ENCODE data around the gene CKAP2L.
"Not testable (repeated sequence)": the region's sequence is repeated elsewhere in the genome, so short reads cannot be mapped to it uniquely, and the experiment has no call there.

Gene CKAP2L

GRCh38 chr2:112725545-112726457 lies 38.6 kb downstream of the CKAP2L start:
- no peak for DNase-seq

DNA sequence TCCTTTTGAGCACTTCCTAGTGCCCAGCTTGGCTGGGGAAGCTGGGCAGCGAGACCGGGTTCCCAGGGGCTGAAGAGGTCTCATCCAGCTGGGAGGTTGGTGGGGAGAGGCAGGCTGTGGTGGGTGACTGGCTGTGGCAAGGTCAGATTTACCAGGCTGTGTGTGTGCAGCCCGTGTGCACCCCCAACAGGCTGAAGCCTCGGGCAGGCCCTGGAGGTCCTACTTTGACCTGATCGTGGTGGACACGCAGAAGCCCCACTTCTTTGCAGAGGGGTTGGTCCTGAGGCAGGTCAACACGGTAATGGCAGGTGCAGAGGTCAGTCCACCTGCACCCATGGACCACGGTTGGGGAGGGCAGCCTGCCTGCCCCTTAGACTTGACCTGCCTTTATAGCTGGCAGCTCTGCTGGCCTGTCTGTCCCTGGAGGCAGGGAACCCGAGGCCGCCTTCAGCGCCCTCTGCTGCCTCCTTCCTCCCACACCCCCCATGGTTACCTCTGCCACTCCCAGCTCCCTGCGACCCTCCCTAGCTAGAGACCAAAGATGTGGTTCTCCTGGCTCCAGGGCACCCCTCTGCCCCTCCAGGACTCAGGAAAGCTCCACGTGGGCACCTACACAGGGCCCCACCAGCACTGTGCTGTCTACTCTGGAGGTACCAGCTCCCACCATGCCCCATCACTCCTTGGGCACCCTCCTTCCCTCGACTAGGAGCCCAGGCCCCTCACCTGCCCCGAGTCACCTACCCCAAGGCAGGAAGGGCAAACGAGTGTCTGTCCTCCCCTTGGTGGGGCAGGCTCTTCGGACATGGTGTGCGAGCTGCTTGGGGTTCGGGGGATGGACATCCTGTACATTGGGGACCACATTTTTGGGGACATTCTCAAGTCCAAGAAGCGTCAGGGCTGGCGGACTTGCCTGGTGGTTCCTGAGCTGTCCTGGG lies 39.6 kb downstream of the CKAP2L start:
- peak in 1 of 5 experiments; percentile 46 for DNase-seq

DNA sequence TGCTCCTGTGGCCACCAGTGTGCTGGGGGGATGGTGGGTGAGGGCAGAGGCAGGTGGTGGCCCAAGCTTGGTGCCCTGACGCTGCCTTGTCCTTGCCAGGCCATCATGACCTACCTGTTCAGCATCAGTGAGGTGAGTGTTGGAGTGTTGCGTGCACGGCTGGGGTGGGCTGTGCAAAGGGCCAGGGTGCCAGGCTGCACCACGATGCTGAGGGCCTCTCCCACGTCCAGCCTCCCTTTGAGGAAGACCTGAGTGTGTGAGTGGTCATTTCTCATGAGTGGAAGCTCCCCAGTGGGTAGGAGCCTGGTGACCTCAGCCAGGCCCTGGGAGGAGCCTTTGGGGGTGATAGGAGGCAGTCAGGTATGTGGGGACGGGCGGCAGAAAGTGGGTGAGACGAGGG lies 40.4 kb downstream of the CKAP2L start:
- DNase-seq, result no peak

DNA sequence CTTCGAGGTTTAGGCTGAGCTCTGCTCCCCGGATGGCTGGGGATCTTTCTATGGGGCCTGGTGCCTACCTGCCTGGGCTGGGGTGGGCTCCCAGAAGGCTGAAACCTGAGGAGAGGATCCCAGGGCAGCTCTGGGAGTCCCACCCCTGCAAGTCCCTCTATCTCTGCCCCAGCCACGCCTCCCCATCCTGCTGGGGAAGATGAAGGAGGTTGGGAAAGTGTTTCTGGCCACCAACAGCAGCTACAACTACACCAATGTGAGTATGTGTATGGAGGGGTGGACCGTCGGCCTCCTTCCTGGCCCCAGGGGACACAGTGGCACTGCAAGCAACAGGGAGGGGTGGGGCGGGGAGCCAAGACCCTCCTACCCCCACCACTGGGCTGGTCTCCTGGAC lies 40.9 kb downstream of the CKAP2L start:
- DNase-seq, result no peak

- DNase-seq, result no peak
Observed at GRCh38 chr2:112722816-112723546, 41.4 kb downstream of the CKAP2L start.

DNA sequence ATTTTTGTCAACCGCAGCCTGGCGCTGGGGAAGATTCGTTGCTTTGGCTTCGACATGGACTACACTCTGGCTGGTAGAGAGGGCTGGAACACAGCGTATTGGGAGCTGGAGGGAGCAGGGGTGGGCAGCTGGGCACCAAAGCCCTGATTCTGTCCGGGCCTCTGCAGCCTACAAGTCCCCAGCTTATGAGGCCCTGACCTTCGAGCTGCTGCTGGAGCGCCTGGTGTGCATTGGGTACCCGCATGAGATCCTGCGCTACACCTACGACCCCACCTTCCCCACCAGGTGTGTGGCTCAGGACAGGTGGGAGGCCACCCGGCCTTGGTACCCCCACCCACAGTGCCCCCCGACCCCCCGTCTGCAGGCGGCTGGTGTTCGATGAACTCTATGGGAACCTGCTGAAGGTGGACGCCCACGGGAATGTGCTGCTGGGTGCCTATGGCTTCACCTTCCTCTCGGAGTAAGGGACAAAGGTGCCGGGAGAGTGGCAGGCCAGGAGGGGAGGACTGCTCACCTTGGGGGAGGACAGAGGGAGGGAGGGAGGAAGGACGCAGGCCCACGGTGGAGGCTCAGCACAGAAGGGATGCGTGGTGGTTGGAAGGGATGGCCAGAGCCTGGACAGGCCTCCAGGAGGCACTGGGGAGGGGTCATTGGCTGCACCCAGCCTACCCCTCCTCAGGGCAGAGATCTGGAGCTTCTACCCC lies 42.4 kb downstream of the CKAP2L start:
- DNase-seq, result no peak

DNA sequence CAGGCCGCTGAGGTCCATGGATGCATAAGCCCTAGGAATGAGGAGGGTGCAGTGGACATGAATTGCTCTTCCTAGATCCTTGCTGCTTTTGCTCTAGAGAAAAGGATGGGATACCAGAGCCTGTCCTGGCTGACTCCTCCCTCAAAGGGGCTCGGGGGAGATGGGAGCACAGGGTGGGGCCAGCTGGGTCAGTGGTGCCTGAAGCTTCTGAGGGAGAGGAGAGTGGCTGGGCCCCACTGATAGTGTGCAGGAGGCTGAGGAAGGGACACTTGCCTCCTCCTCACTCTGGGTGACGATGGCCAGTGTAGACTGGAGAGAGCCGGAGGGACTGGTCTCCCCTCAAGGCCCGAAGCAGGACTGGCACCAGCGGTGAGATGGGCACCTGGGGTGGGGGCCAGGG lies 43.6 kb downstream of the CKAP2L start, which contains the start of gene NT5DC4:
NT5DC4 (plus strand) TSS at position 236 of the 400 bp plus-strand sequence; CDS start at position 296, 60 bp downstream.
- no peak for DNase-seq

DNA sequence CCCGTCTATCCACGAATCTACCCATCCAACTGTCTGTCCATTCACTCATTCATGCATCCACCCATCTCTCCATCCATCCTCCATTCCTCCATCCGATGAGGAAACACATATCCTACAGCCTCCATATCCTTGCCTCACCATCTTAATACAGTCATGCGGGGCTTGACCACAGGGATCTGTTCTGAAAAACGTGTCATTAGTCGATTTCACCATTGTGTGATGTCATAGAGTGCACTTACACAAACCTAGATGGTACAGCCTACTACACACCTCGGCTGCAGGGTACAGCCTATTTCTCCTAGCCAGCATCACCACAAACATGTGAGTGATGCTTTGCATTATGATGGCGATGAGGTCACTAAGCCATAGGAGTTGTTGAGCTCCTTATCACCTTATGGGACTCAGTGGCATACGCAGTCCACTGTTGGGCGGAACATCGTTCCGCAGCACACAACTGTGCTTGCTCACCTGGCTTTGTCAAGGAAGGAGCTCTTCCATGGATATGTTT lies 45.5 kb downstream of the CKAP2L start:
- DNase-seq, result peak in 1 of 5 experiments; percentile 26

DNA sequence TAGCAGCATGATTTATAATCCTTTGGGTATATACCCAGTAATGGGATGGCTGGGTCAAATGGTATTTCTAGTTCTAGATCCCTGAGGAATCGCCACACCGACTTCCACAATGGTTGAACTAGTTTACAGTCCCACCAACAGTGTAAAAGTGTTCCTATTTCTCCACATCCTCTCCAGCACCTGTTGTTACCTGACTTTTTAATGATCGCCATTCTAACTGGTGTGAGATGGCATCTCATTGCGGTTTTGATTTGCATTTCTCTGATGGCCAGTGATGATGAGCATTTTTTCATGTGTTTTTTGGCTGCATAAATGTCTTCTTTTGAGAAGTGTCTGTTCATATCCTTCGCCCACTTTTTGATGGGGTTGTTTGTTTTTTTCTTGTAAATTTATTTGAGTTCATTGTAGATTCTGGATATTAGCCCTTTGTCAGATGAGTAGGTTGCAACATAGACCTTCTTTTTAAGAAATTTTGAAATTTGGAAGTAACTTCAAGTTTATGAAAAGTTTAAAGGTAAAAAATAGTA lies 47.5 kb downstream of the CKAP2L start:
- not testable (repeated sequence) for DNase-seq

GRCh38 chr2:112716094-112716493 lies 48.3 kb downstream of the CKAP2L start:
- not testable (repeated sequence) for DNase-seq

DNA sequence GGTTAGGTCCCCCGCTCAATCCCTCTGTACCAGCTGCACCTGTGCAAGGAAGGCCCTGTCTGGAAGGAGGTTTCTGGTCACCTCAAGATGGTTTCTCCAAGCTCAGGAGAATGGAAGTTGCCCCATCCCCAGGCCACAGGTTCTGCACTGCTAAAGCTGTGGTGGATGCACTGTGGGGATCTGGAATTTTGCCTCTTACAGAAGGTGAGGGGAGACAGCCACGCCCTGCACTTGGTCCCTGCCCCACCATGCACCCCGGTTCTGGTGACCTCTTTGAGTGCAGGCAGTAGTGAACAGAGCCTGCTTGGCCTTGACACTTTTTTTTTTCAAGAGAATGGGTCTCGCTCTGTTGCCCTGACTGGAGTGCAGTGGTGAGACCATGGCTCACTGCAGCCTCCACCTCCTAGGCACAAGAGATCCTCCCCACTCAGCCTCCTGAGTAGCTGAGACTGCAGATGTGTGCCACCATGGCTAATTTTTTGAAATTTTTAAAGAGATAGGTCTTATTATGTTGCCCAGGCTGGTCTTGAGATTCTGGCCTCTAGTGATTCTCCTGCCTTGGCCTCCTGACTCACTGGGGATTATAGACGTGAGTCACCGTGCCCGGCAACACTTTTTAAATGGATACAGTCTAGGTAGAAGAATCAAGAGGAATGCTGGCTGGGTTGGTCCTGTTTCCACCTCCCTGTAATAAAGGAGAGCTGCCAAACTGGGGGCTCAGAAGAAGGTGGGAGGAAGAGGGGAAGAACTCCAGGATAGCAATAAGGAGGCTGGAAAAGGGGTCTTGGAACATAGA lies 49.4 kb downstream of the CKAP2L start:
- no peak for DNase-seq

- DNase-seq, result no peak
Observed at GRCh38 chr2:112714331-112714730, 50.1 kb downstream of the CKAP2L start.

GRCh38 chr2:112713926-112714325 lies 50.5 kb downstream of the CKAP2L start:
- no peak for DNase-seq

GRCh38 chr2:112713585-112713925 lies 50.9 kb downstream of the CKAP2L start:
- DNase-seq, result no peak

GRCh38 chr2:112712903-112713584 lies 51.4 kb downstream of the CKAP2L start:
- DNase-seq, result peak in 2 of 5 experiments; percentile 33 to 38

- no peak for DNase-seq
Observed at GRCh38 chr2:112712465-112712864, 51.9 kb downstream of the CKAP2L start.

DNA sequence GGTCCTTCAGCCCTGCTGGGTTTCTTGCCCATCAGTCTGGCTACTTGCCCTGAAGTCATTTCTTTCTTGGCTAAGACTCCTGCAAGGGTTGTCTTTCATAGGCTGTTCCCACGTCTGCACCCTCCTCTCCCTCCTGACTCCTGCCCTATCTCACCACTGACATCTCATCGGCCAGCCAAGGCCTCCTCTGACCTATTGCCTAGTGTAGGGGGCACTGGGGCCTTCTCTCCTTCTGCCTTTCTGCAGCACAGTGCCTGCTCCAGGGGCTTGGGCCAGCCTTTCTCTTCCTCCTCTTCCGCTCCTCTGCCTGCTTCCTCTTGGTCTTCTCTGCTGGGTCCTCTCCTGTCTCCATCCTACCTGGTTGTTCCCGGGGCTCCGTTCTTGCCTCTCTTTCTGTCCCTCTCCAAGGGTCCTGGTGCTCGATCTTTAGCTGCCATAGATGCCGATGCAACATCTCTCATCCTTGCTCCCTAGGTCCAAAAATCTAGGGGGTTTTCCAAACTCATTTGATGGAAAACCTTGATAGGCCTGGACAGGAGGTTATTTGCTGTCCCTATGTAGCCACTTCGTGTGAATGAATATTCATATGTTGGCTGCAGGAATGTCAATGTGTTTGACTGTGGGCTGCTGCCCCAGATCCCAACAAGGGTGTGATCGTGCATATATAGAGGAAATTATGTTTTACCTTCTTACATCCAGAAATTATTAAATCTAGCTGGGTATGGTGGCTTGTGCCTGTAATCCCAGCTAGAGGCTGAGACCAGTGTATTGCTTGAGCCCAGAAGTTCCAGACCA lies 53.3 kb downstream of the CKAP2L start:
- DNase-seq, result no peak

GRCh38 chr2:112709703-112710102 lies 54.7 kb downstream of the CKAP2L start:
- DNase-seq, result no peak

DNA sequence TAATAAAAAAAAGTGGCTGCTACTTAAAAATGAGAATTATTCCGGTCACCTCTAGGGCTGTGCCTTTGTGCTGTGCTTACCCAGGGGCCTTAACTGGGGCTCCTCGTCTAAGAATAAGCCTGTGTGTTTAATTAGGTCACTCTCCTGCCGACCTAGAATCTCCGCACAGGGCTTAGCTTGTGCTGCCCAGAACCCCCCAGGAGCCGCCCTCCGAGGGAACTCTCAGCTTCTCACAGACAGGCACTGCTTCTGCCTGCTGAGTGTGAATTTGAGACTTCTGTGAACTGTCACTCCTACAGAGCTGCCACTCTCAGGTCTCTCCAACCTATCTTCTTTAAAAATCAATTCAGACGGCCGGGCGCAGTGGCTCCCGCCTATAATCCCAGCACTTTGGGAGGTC lies 55.4 kb downstream of the CKAP2L start:
- DNase-seq, result no peak
